ENCODE data around the gene MCMBP.

- no peak for TF ChIP-seq TCF7L2 (IDR thresholded peaks at IDR 0.05; ENCODE audit: borderline replicate concordance, extremely low read depth, insufficient read depth, insufficient read length)
- TF ChIP-seq JUND (IDR thresholded peaks at IDR 0.05), result no peak
- no peak for TF ChIP-seq POLR2AphosphoS5 (IDR thresholded peaks at IDR 0.05; ENCODE audit: low read depth, low read length)
- TF ChIP-seq POLR2A (IDR thresholded peaks at IDR 0.05; ENCODE audit: borderline replicate concordance, extremely low read depth, insufficient read depth, insufficient read length), result no peak
- no peak for TF ChIP-seq CTCF (IDR thresholded peaks at IDR 0.05 in 2 of 3, conservative IDR thresholded peaks at IDR 0.05 in 1 of 3; ENCODE audit: borderline replicate concordance in 1 of 3, insufficient read depth in 1 of 3, low read depth in 2 of 3, low read length in 2 of 3)
- TF ChIP-seq SP1 (IDR thresholded peaks at IDR 0.05; ENCODE audit: low read depth), result no peak
- no peak for TF ChIP-seq EZH2phosphoT487 (IDR thresholded peaks at IDR 0.05; ENCODE audit: borderline replicate concordance)
- TF ChIP-seq EZH2 (IDR thresholded peaks at IDR 0.05), result no peak
- TF ChIP-seq ZBTB33 (IDR thresholded peaks at IDR 0.05; ENCODE audit: extremely low read depth, insufficient replicate concordance, low read length), result no peak
- no peak for TF ChIP-seq FOSL1 (IDR thresholded peaks at IDR 0.05; ENCODE audit: low read depth)
- no peak for TF ChIP-seq MAX (IDR thresholded peaks at IDR 0.05)
- TF ChIP-seq YY1 (IDR thresholded peaks at IDR 0.05; ENCODE audit: extremely low read depth, insufficient replicate concordance, low read depth, low read length), result no peak
- no peak for TF ChIP-seq ZNF274 (IDR thresholded peaks at IDR 0.05; ENCODE audit: low read depth, low read length)
- no peak for TF ChIP-seq ELF1 (IDR thresholded peaks at IDR 0.05; ENCODE audit: borderline replicate concordance, low read depth)
Measured at GRCh38 chr10:119852822-119853221, 19.8 kb downstream of the MCMBP start.
